ENCODE data around the gene KLK15.

Gene KLK15

GRCh38 chr19:50795664-50796073, 37.7 kb downstream of the KLK15 start:
- DNase-seq (ENCODE audit: low read depth), result no peak
- TF ChIP-seq, protein P1, sequence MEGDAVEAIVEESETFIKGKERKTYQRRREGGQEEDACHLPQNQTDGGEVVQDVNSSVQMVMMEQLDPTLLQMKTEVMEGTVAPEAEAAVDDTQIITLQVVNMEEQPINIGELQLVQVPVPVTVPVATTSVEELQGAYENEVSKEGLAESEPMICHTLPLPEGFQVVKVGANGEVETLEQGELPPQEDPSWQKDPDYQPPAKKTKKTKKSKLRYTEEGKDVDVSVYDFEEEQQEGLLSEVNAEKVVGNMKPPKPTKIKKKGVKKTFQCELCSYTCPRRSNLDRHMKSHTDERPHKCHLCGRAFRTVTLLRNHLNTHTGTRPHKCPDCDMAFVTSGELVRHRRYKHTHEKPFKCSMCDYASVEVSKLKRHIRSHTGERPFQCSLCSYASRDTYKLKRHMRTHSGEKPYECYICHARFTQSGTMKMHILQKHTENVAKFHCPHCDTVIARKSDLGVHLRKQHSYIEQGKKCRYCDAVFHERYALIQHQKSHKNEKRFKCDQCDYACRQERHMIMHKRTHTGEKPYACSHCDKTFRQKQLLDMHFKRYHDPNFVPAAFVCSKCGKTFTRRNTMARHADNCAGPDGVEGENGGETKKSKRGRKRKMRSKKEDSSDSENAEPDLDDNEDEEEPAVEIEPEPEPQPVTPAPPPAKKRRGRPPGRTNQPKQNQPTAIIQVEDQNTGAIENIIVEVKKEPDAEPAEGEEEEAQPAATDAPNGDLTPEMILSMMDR (conservative IDR thresholded peaks at IDR 0.05; ENCODE audit: low read length), result no peak

GRCh38 chr19:50794876-50795663, 38.3 kb downstream of the KLK15 start:
- H3K4me3 ChIP-seq (ENCODE audit: low read length), result no peak overlapping the region
- TF ChIP-seq, protein P1 (conservative IDR thresholded peaks at IDR 0.05; ENCODE audit: low read length), result no peak
- no peak for DNase-seq (ENCODE audit: low read depth)

More at GRCh38 chr19:50795664-50796073, 37.7 kb downstream of the KLK15 start:
- H3K4me3 ChIP-seq (ENCODE audit: low read length), result no peak overlapping the region

DNA sequence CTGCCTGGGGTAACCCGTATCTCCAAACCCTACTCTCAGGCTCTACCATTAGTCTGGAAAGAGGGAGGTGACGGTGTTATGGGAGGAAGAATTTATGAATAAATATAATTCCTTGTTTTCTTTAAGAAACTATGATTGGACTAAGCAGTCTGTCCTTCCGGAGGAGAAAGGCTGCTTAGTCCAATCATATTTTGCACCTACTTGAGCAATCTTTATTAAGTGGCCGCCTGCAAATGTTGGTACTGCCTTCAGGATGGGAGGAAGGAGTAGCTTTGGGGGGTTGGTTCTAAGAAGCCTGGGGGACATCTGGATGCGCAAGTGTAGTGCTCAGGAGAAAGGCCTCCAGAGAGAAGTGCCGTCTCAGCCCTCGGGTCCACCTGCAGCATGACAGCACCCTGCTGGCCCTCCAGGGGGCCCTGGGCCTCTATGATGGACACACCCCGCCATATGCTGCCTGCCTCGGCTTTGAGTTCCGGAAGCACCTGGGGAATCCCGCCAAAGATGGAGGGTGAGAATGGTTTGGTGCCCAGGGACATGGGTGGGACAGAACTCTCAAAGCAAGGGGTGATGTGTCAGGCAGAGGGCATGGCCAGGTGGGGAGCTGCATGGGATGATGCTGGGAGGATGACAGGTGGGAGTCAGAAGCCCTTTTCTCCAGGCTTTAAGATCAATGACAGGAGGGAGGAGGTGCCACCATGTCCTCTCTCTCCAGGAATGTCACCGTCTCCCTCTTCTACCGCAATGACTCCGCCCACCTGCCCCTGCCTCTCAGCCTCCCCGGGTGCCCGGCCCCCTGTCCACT, 39.1 kb downstream of the KLK15 start:
- DNase-seq (ENCODE audit: low read depth), result no peak
- H3K4me3 ChIP-seq (ENCODE audit: low read length), result no peak overlapping the region
- TF ChIP-seq, protein P1 (conservative IDR thresholded peaks at IDR 0.05; ENCODE audit: low read length), result no peak

DNA sequence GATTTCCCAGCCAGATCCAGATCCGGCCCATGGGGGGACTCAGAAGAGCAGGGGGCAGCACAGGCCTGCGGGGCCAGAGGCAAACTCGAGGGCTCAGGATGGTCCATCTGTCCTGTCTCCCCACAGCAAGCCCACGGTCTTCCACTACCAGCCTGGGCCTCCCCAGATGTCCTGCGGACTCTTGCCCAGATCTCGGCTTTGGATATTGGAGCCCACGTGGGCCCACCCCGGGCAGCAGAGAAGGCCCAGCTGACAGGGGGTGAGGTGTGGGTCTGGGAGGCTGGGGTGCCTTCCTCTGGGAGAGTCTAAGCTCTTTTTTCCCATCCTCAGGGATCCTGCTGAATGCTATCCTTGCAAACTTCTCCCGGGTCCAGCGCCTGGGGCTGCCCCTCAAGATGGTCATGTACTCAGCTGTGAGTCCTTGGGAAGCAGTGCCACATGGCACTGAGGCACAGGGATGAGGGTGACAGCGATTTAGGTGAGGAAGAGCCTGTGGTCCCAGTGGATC, 39.8 kb downstream of the KLK15 start:
- DNase-seq (ENCODE audit: low read depth), result no peak
- TF ChIP-seq, protein P1 (conservative IDR thresholded peaks at IDR 0.05; ENCODE audit: low read length), result no peak
- no peak overlapping the region for H3K4me3 ChIP-seq (ENCODE audit: low read length)

DNA sequence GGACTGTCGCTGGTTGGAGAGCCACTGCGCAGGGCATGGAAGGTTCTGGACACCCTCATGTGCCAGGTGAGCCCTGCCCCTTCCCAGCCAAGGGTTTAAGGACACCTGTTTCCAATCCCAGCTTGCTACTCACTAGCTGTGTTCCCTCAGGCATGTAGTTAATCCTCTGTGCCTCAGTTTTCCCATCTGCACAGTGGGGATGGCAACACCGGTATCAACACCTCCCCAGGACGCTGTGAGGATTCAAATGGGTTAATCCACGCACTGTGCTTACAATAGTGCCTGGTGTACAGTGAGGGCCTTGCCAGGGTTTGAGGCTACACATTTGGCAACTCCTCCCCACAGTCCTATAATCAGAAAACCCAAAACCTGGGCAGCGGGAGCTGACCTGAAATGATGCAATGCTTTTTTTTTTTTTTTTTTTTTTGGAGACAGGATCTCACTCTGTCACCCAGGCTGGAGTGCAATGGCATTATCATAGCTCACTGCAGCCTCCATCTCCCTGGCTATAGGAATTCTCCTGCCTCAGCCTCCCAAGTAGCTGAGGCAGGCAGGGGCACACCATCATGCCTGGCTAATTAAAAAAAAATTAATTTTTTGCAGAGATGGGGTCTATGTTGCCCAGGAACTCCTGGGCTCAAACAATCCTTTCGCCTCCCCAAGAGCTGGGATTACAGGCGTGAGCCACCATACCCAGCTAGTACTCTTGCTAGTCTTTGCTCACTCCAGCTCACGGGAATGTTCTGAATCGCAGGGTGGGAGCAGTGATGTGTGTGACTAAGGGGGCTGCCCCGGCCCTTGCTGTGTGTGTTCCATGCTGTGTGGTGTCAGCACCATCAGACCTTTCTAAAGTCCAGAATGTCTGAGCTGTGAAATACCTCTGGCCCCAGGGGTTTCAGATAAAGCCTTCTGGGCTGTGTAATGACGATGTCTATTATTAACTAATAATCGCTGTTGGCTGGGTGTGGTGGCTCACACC, 40.8 kb downstream of the KLK15 start:
- DNase-seq (ENCODE audit: low read depth), result no peak
- TF ChIP-seq, protein P1 (conservative IDR thresholded peaks at IDR 0.05; ENCODE audit: low read length), result no peak
- no peak overlapping the region for H3K4me3 ChIP-seq (ENCODE audit: low read length)

DNA sequence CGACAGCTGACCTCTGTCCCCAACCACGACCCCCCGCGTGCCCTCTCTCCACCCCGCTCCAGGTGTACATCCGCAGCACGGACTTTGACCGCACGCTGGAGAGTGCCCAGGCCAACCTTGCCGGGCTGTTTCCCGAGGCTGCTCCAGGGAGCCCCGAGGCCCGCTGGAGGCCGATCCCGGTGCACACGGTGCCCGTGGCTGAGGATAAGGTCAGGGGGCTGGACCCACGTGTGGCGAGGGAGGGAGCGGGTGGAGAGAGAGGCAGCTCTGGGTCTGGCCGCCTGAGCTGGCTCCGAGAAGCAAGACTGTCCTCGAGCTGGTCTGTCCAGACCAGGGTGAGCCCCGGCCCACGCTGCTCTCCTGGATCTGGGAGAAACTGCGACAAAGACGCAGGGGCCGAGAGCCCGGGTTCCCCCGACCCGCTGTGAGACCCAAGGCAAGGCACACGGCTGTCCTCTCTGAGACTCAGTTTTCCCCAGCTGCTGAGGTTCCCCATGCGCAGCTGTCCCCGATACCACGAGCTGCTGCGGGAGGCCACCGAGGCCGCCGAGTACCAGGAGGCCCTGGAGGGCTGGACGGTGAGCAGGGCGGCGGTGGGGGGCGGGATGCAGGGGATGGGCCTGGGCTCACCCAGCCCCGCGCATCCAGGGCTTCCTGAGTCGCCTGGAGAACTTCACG, 41.6 kb downstream of the KLK15 start:
- TF ChIP-seq, protein P1 (conservative IDR thresholded peaks at IDR 0.05; ENCODE audit: low read length), result no peak
- H3K4me3 ChIP-seq (ENCODE audit: low read length), result no peak overlapping the region
- no peak for DNase-seq (ENCODE audit: low read depth)

Measured in AG10803 (cell line).